ENCODE measurements around the gene SLC4A11. TPM values are rescaled to one million over a fixed set of nuclear protein-coding genes. Genes with fewer than 3 reads are reported as not detected.

The SLC4A11 gene
- 1 to 10 TPM in 1 of 2 experiments, under 1 TPM in 1; 0.87 to 1.1 TPM for total RNA-seq

DNA sequence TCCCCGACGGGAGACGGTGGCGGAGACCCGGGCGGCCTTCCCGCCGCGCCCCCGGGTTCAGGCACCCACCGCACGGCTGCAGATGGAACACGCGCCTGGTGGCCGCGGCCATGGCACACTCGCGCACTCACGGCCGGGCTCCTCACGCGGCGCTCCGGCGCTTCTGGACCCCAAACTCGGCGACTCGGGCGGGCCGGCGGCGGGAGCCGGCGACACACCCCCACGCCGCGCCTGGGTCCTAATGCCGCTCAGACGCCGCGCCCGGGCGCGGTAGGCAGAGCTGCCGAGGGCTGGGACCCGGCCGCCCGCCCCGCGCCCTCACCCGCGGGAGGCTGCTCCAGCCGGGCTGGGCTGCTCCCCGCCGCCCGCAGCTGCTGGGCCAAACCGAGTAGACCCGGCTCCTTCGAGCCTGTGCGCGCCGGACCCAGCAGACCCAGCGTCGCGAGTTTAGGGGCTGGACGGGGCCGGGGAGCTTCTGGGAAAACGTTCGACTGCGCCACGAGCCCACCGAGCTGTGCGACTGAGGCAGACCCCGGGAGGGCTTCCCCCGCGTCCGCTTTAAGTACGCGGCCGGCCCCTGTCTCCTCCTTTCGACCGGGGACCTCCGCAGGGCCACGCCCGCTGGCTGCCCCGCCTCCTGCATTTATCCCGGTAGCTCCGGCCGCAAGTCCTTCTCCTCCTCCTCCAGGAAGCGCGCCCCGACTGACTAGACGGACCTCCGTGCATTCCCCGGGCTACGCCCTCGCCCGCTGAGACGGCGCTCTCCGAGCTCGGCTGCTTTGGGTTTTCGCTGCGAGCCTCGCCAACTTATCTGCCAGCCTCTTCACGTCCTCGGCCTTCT is at the start of gene SLC4A11:
Gene SLC4A11 (minus strand): TSS at position 165 of the 841 bp plus-strand sequence. CDS start 53 bp downstream, at position 112.
- ChIA-PET CTCF (interaction anchor here (1.0 to 2.0 kb wide), 3 partner anchors 19 to 78 kb away, joined by 3 to 5 read pairs (median 4); no protein-coding TSS in a partner anchor), POLR2A (interaction anchor here (0.6 kb wide), 1 partner anchor 235 kb away, joined by 3 read pairs; no protein-coding TSS in a partner anchor)
- Mint-ChIP-seq H3K27ac (no peak within 1 kb of the TSS), H3K36me3 (no peaks in the 10 kb centered on the region), H3K4me3 (peak within 1 kb of the TSS; percentile 75), H3K4me1 (ENCODE audit: low read depth) (peaks cover 6% of the 10 kb centered on the region), H3K27me3 (peaks cover 43% of the 10 kb centered on the region), H3K9me3 (no peaks in the 10 kb centered on the region)
- intact Hi-C loops (cut with micrococcal nuclease), result loop anchor here (2.0 kb wide), 1 partner anchor 34 kb away; the partner anchor contains the start of gene DDRGK1
- peak; percentile 44 for DNase-seq

DNA sequence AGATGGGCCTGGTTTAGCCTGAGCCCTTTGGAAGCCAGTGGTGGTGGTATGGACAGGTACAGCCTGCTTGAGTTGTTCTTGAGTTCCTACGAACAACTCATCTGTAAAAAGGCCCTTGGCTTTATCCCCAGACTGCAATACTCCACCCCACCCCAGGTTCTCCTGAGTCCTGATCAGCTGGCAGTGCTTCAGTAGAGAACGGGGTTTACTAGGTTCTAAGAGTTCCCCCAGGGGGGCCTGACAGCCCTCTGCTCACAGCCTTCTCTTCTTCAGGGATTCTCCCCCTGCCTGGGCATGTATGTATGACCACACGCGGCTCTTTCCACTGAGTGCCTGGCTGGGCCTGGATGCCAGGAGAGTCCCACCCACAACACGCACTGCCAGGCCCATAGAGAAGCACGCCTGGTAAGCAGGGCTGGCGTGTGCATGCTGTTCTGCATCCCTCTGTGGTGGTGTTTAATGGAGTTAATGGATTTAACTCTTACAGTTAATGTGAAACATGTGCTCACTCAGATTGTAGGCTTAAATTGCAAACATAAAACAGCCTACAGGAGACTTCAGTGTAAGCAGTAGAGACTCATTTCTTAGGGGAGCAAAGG is 44.3 kb upstream of the SLC4A11 start:
- ChIA-PET CTCF (no interaction called here), POLR2A (no interaction called here)
- Mint-ChIP-seq H3K4me1 (ENCODE audit: low read depth) (no peaks in the 10 kb centered on the region), H3K36me3 (no peaks in the 10 kb centered on the region), H3K4me3 (no peak overlapping the region), H3K27ac (no peak overlapping the region), H3K27me3 (no peaks in the 10 kb centered on the region), H3K9me3 (no peaks in the 10 kb centered on the region)
- intact Hi-C loops (cut with micrococcal nuclease), result no loop called here
- no peak for DNase-seq

GRCh38 chr20:3282271-3283221 is 43.6 kb upstream of the SLC4A11 start:
- Mint-ChIP-seq H3K27ac (no peak overlapping the region), H3K4me1 (ENCODE audit: low read depth) (no peaks in the 10 kb centered on the region), H3K4me3 (no peak overlapping the region), H3K36me3 (no peaks in the 10 kb centered on the region), H3K27me3 (no peaks in the 10 kb centered on the region), H3K9me3 (no peaks in the 10 kb centered on the region)
- ChIA-PET CTCF (interaction anchor here (1.4 kb wide), 1 partner anchor 34 kb away, joined by 3 read pairs; no protein-coding TSS in a partner anchor), POLR2A (no interaction called here)
- intact Hi-C loops (cut with micrococcal nuclease), result no loop called here
- no peak for DNase-seq

DNA sequence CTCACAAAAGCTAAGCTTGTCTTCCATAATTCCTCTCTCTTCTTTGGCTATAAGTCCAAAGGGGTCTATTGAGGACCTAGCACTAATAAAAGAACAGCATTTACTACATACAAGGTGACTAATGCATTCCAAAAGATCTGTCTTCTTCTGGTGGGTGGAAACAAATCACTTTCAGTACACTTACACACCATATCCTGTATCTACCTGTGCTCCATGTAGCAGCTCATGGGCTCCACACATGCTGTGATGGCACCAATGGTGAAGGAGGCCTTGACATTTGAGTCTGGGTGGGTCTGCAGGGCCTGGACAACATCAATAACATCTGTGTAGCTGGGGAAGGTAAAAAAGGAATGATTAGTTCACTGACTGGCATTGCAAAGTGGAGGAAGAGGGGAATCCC is 42.4 kb upstream of the SLC4A11 start:
- DNase-seq, result no peak
- H3K27ac Mint-ChIP-seq, result no peak overlapping the region
- ChIA-PET CTCF (interaction anchor here (1.4 kb wide), 1 partner anchor 35 kb away, joined by 3 read pairs; no protein-coding TSS in a partner anchor), POLR2A (no interaction called here)
- H3K4me3 Mint-ChIP-seq, result no peak overlapping the region
- no peaks in the 10 kb centered on the region for H3K9me3 Mint-ChIP-seq
- H3K4me1 Mint-ChIP-seq (ENCODE audit: low read depth), result no peaks in the 10 kb centered on the region
- intact Hi-C loops (cut with micrococcal nuclease), result no loop called here
- no peaks in the 10 kb centered on the region for H3K27me3 Mint-ChIP-seq
- H3K36me3 Mint-ChIP-seq, result no peaks in the 10 kb centered on the region

DNA sequence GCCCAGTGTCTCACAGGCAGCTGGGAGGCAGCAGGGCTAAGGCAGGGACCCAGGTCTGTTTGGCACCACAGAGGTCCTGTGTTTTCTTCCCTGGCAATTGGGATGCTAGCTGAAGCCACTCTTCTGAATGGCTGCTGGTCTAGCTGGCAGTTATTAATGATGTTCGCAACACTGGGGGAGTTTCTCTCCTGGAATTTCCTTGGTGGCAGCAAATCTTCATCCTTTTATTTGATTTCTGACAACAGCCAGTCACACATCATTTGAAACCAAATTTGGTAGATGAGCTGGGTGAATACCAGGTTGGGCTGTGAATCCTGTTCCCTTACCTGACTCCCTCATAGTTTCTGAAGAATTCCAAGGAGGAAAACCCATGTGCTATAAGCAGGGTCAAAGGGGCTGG is 40.8 kb upstream of the SLC4A11 start:
- no peak for DNase-seq
- H3K9me3 Mint-ChIP-seq, result no peaks in the 10 kb centered on the region
- H3K27ac Mint-ChIP-seq, result no peak overlapping the region
- intact Hi-C loops (cut with micrococcal nuclease), result no loop called here
- CTCF ChIA-PET, result no interaction called here
- H3K4me3 Mint-ChIP-seq, result no peak overlapping the region
- H3K27me3 Mint-ChIP-seq, result no peaks in the 10 kb centered on the region
- no peaks in the 10 kb centered on the region for H3K36me3 Mint-ChIP-seq
- H3K4me1 Mint-ChIP-seq (ENCODE audit: low read depth), result no peaks in the 10 kb centered on the region
- POLR2A ChIA-PET, result no interaction called here

GRCh38 chr20:3277686-3278465 is 38.9 kb upstream of the SLC4A11 start:
- H3K4me1 Mint-ChIP-seq (ENCODE audit: low read depth), result no peaks in the 10 kb centered on the region
- no peak overlapping the region for H3K4me3 Mint-ChIP-seq
- ChIA-PET CTCF (interaction anchor here (1.4 to 2.5 kb wide), 3 partner anchors 39 to 59 kb away, joined by 3 to 10 read pairs (median 5); partner anchors contain the start of gene SLC4A11), POLR2A (no interaction called here)
- no peak for DNase-seq
- intact Hi-C loops (cut with micrococcal nuclease), result loop anchor here (2.0 kb wide), 1 partner anchor 59 kb away; no protein-coding TSS in a partner anchor
- no peaks in the 10 kb centered on the region for H3K36me3 Mint-ChIP-seq
- H3K27ac Mint-ChIP-seq, result no peak overlapping the region
- no peaks in the 10 kb centered on the region for H3K9me3 Mint-ChIP-seq
- no peaks in the 10 kb centered on the region for H3K27me3 Mint-ChIP-seq

DNA sequence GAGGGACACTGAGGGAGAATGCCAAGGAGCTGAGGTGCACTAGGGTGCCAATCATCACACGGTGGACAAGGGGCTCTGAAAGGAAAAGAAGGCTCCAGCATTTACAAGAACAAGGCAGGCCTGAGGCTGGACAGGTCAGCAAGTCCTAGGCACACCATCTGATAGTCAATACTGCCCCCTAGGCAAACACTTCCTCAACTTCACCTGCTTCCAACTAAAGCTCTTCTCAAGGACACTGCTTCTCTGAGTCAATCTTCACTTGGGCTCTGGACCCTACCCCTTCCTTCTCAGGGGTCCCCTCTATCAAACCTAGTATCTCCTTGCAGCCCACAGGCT is 37.7 kb upstream of the SLC4A11 start:
- H3K9me3 Mint-ChIP-seq, result no peaks in the 10 kb centered on the region
- H3K27me3 Mint-ChIP-seq, result no peaks in the 10 kb centered on the region
- DNase-seq, result no peak
- no peak overlapping the region for H3K4me3 Mint-ChIP-seq
- H3K27ac Mint-ChIP-seq, result no peak overlapping the region
- intact Hi-C loops (cut with micrococcal nuclease), result loop anchor here (2.0 kb wide), 1 partner anchor 58 kb away; no protein-coding TSS in a partner anchor
- H3K4me1 Mint-ChIP-seq (ENCODE audit: low read depth), result no peaks in the 10 kb centered on the region
- no peaks in the 10 kb centered on the region for H3K36me3 Mint-ChIP-seq
- ChIA-PET POLR2A (no interaction called here), CTCF (interaction anchor here (0.8 to 2.5 kb wide), 3 partner anchors 38 to 159 kb away, joined by 3 to 10 read pairs (median 5); partner anchors contain the start of gene SLC4A11)

- DNase-seq, result no peak
- CTCF ChIA-PET, result interaction anchor here (1.4 to 2.5 kb wide), 2 partner anchors 37 to 58 kb away, joined by 5 to 10 read pairs; partner anchors contain the start of gene SLC4A11
- Mint-ChIP-seq H3K4me1 (ENCODE audit: low read depth) (no peaks in the 10 kb centered on the region), H3K27ac (no peak overlapping the region), H3K9me3 (no peaks in the 10 kb centered on the region), H3K36me3 (no peaks in the 10 kb centered on the region), H3K4me3 (no peak overlapping the region), H3K27me3 (no peaks in the 10 kb centered on the region)
- intact Hi-C loops (cut with micrococcal nuclease), result loop anchor here (2.0 kb wide), 1 partner anchor 57 kb away; no protein-coding TSS in a partner anchor
- POLR2A ChIA-PET, result no interaction called here
These were observed 37.1 kb upstream of the SLC4A11 start for GRCh38 chr20:3275966-3276679.

GRCh38 chr20:3275064-3275935 is 36.3 kb upstream of the SLC4A11 start:
- Mint-ChIP-seq H3K9me3 (no peaks in the 10 kb centered on the region), H3K4me3 (no peak overlapping the region), H3K27ac (no peak overlapping the region), H3K27me3 (no peaks in the 10 kb centered on the region), H3K36me3 (no peaks in the 10 kb centered on the region), H3K4me1 (ENCODE audit: low read depth) (no peaks in the 10 kb centered on the region)
- CTCF ChIA-PET, result interaction anchor here (2.5 kb wide), 1 partner anchor 57 kb away, joined by 10 read pairs; no protein-coding TSS in a partner anchor
- intact Hi-C loops (cut with micrococcal nuclease), result no loop called here
- POLR2A ChIA-PET, result no interaction called here
- no peak for DNase-seq

DNA sequence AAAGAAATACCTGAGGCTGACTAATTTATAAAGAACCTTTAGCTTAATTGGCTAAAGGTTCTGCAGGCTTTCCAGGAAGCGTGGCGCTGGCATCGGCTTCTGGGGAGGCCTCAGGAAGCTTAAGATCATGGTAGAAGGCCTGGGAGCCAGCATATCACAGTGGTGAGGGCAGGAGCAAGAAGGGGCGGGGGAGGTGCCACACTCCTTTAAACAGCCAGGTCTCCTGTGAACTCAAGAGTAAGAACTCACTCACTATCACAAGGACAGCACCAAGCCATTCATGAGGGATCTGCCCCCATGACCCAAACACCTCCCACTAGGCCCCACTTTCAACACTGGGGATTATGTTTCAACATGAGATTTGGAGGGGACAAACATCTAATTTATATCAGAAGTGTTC is 34.4 kb upstream of the SLC4A11 start:
- DNase-seq, result no peak
- intact Hi-C loops (cut with micrococcal nuclease), result no loop called here
- ChIA-PET CTCF (interaction anchor here (0.6 kb wide), 1 partner anchor 694 kb away, joined by 4 read pairs; no protein-coding TSS in a partner anchor), POLR2A (no interaction called here)
- Mint-ChIP-seq H3K4me1 (ENCODE audit: low read depth) (no peaks in the 10 kb centered on the region), H3K27ac (no peak overlapping the region), H3K9me3 (no peaks in the 10 kb centered on the region), H3K36me3 (peaks cover 2% of the 10 kb centered on the region), H3K4me3 (no peak overlapping the region), H3K27me3 (no peaks in the 10 kb centered on the region)

Measured in activated CD4-positive, alpha-beta memory T cell treated with anti-CD3 and anti-CD28 coated beads for 36 hours (primary cell).